Panc1 (cell line): ENCODE results near the gene DUSP14. TPM values are rescaled to one million over a fixed set of nuclear protein-coding genes. Genes with fewer than 3 reads are reported as not detected.

Experiments
- ATAC-seq: fragments of 200-7000 bp; cut with Tn5 transposase; 2 replicates; pipeline ENCODE4 v1.9.1; 2020; ENCODE audit warnings: mild to moderate bottlenecking, moderate library complexity
- BruUV-seq: library from RNA; stranded (reverse); fragments of 400-500 nt; replicated peaks from 2 replicates; lab custom pipeline; 2021; lab: Mats Ljungman, UMichigan
- CTCF ChIA-PET: fragments of 300-600 bp; sonication (Branson Sonifier 250); formaldehyde crosslinking; loops from one replicate; lab custom pipeline; 2022; ENCODE audit warnings: antibody characterized with exemption; lab: Charles Lee
- POLR2A ChIA-PET: fragments of 300-600 bp; sonication (Branson Sonifier 250); formaldehyde crosslinking; loops from one replicate; lab custom pipeline; 2022; ENCODE audit warnings: antibody characterized with exemption; lab: Charles Lee
- DNase-seq: peaks from one replicate; pipeline ENCODE4 v3.0.0-alpha.2; 2010; ENCODE audit warnings: low read depth, low spot score
- H3K27ac ChIP-seq: 2 replicates; pipeline ENCODE4 v1.5.1; 2011; ENCODE audit warnings: mild to moderate bottlenecking, low read length, inconsistent platforms
- H3K27me3 ChIP-seq: fragments of 200-500 bp; sonication (Bioruptor generic); 2 replicates; pipeline ENCODE4 v1.6.0; 2014; ENCODE audit warnings: low read length, inconsistent platforms; ENCODE audit not compliant: control insufficient read depth, insufficient read depth
- H3K36me3 ChIP-seq: fragments of 200-500 bp; sonication (Bioruptor generic); 2 replicates; pipeline ENCODE4 v1.5.1; 2014; ENCODE audit warnings: inconsistent platforms, mild to moderate bottlenecking, low read length, moderate library complexity; ENCODE audit not compliant: control insufficient read depth, insufficient read depth
- H3K4me1 ChIP-seq: 2 replicates; pipeline ENCODE4 v1.5.1; 2011; ENCODE audit warnings: inconsistent platforms, mild to moderate bottlenecking, low read length, moderate library complexity; ENCODE audit not compliant: control insufficient read depth, insufficient read depth
- H3K4me3 ChIP-seq, 2 experiments: 2 replicates each; pipeline ENCODE4 v1.5.1; 2011 to 2012; ENCODE audit warnings: low read depth in 2 of 2, low read length in 2 of 2, mild to moderate bottlenecking in 2 of 2, inconsistent platforms in 1 of 2, moderate library complexity in 1 of 2
- H3K9me3 ChIP-seq: fragments of 200-500 bp; sonication (Bioruptor generic); 2 replicates; pipeline ENCODE4 v1.5.1; 2014; ENCODE audit warnings: low read depth, mild to moderate bottlenecking, inconsistent platforms, low read length, moderate library complexity; ENCODE audit not compliant: control insufficient read depth, insufficient read depth
- POLR2AphosphoS5 ChIP-seq: IDR thresholded peaks from 2 replicates; pipeline ENCODE4 v1.6.1; 2012; ENCODE audit warnings: mild to moderate bottlenecking, low read depth, low read length, moderate library complexity
- SIN3A ChIP-seq: IDR thresholded peaks from 2 replicates; pipeline ENCODE4 v1.6.1; 2012; ENCODE audit warnings: low read depth, mild to moderate bottlenecking, low read length, moderate library complexity, borderline replicate concordance; ENCODE audit not compliant: insufficient read depth
- TCF7L2 ChIP-seq: IDR thresholded peaks from 2 replicates; pipeline ENCODE4 v1.6.1; 2011; ENCODE audit warnings: mild to moderate bottlenecking, low read depth, low read length, inconsistent platforms
- in situ Hi-C: cut with HindIII; loops from 2 replicates; pipeline ENCODE4 v1.10.0; 2016; ENCODE audit warnings: low sequenced_read_pairs, low pct_unique_long_range_greater_than_20kb
- intact Hi-C: fragments of 100-400 bp; cut with micrococcal nuclease; formaldehyde crosslinking; loops from one replicate; pipeline ENCODE4 v1.10.0; 2022; ENCODE audit not compliant: unreplicated experiment
- total RNA-seq: library from RNA; stranded (reverse); gene quantifications from one replicate; pipeline ENCODE4 v1.2.1, GENCODE V29; 2021; ENCODE audit not compliant: unreplicated experiment
- TF ChIP-seq, protein P1 (sequence below): fragments of 450-650 bp; IDR thresholded peaks from 2 replicates; pipeline ENCODE4 v1.5.1; 2017; ENCODE audit warnings: mild to moderate bottlenecking
- TF ChIP-seq, protein P2 (sequence below), 2 experiments: IDR thresholded peaks; 2 replicates each; pipeline ENCODE4 v1.6.1; 2011 to 2012; ENCODE audit warnings: low read depth in 2 of 2, control low read depth in 1 of 2, low read length in 1 of 2, mild to moderate bottlenecking in 1 of 2, moderate library complexity in 1 of 2; ENCODE audit not compliant: insufficient read depth in 1 of 2

Gene DUSP14
- total RNA-seq, 1 experiment from 2014 or later: 23.1 TPM

GRCh38 chr17:37517881-37518280, 28.2 kb downstream of the DUSP14 start:
- in situ Hi-C loops: no loop called here
- H3K36me3 ChIP-seq: no peaks in the 10 kb centered on the region; the same call in 1 of the 2 replicates
- CTCF ChIA-PET: no interaction called here

DNA sequence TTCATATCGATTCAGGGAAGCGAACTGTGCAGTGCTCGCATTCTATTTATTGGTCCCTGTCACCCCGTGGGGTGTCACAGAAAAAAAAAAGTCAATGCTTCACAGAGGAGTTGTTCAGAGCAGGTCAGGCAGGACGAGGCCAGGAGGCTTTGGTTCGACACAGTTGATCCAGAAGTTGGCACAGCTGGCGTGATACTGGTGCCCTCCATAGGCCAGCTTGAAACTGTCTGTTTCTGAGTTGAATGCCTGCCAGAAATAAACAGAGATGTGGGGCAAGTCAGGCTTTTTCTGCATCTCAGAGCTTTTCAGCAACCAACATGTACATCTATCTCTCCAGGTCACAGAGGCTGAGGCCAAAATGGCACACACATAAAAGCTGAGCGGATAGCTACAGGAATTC, 29.1 kb downstream of the DUSP14 start:
- H3K27me3 ChIP-seq: no peaks in the 10 kb centered on the region
- in situ Hi-C loops: no loop called here
- intact Hi-C loops: no loop called here
- no peaks in the 10 kb centered on the region for H3K4me1 ChIP-seq
- ATAC-seq: no peak
- H3K9me3 ChIP-seq: no peaks in the 10 kb centered on the region
- BruUV-seq: no TSS peak
- no peak overlapping the region for H3K4me3 ChIP-seq
- no peak for TF ChIP-seq SIN3A
- TF ChIP-seq, protein P1, sequence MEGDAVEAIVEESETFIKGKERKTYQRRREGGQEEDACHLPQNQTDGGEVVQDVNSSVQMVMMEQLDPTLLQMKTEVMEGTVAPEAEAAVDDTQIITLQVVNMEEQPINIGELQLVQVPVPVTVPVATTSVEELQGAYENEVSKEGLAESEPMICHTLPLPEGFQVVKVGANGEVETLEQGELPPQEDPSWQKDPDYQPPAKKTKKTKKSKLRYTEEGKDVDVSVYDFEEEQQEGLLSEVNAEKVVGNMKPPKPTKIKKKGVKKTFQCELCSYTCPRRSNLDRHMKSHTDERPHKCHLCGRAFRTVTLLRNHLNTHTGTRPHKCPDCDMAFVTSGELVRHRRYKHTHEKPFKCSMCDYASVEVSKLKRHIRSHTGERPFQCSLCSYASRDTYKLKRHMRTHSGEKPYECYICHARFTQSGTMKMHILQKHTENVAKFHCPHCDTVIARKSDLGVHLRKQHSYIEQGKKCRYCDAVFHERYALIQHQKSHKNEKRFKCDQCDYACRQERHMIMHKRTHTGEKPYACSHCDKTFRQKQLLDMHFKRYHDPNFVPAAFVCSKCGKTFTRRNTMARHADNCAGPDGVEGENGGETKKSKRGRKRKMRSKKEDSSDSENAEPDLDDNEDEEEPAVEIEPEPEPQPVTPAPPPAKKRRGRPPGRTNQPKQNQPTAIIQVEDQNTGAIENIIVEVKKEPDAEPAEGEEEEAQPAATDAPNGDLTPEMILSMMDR: no peak
- TF ChIP-seq TCF7L2: no peak
- TF ChIP-seq POLR2AphosphoS5: no peak
- TF ChIP-seq, protein P2, sequence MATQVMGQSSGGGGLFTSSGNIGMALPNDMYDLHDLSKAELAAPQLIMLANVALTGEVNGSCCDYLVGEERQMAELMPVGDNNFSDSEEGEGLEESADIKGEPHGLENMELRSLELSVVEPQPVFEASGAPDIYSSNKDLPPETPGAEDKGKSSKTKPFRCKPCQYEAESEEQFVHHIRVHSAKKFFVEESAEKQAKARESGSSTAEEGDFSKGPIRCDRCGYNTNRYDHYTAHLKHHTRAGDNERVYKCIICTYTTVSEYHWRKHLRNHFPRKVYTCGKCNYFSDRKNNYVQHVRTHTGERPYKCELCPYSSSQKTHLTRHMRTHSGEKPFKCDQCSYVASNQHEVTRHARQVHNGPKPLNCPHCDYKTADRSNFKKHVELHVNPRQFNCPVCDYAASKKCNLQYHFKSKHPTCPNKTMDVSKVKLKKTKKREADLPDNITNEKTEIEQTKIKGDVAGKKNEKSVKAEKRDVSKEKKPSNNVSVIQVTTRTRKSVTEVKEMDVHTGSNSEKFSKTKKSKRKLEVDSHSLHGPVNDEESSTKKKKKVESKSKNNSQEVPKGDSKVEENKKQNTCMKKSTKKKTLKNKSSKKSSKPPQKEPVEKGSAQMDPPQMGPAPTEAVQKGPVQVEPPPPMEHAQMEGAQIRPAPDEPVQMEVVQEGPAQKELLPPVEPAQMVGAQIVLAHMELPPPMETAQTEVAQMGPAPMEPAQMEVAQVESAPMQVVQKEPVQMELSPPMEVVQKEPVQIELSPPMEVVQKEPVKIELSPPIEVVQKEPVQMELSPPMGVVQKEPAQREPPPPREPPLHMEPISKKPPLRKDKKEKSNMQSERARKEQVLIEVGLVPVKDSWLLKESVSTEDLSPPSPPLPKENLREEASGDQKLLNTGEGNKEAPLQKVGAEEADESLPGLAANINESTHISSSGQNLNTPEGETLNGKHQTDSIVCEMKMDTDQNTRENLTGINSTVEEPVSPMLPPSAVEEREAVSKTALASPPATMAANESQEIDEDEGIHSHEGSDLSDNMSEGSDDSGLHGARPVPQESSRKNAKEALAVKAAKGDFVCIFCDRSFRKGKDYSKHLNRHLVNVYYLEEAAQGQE (IDR thresholded peaks at IDR 0.05; ENCODE audit: insufficient read depth in 1 of 2, low read depth in 2 of 2, low read length in 1 of 2): no peak
- no peak overlapping the region for H3K27ac ChIP-seq
- CTCF ChIA-PET: no interaction called here
- no peak for DNase-seq
- H3K36me3 ChIP-seq: no peaks in the 10 kb centered on the region
- POLR2A ChIA-PET: no interaction called here

More at GRCh38 chr17:37517881-37518280, 28.2 kb downstream of the DUSP14 start:
- BruUV-seq: no TSS peak
- DNase-seq (no peak), ATAC-seq (no peak)
- Histone ChIP-seq H3K27ac (no peak overlapping the region), H3K4me1 (no peaks in the 10 kb centered on the region), H3K9me3 (no peaks in the 10 kb centered on the region), H3K4me3 (no peak overlapping the region), H3K27me3 (no peaks in the 10 kb centered on the region)
- POLR2A ChIA-PET: interaction anchor here (0.5 to 0.6 kb wide), 2 partner anchors 92 to 332 kb away, joined by 9 to 15 read pairs; no protein-coding TSS in a partner anchor
- intact Hi-C loops: no loop called here
- TF ChIP-seq SIN3A: no peak
- TF ChIP-seq, protein P1: no peak
- TF ChIP-seq, protein P2 (IDR thresholded peaks at IDR 0.05; ENCODE audit: insufficient read depth in 1 of 2, low read depth in 2 of 2, low read length in 1 of 2): no peak
